22Rv1 (cell line): ENCODE results near the gene HSPA1A.
"Not testable (repeated sequence)": the region's sequence is repeated elsewhere in the genome, so short reads cannot be mapped to it uniquely, and the experiment has no call there.

Experiments
- CTCF ChIP-seq: fragments of 450-650 bp; IDR thresholded peaks from 2 replicates; pipeline ENCODE4 v1.5.1; 2017; ENCODE audit warnings: mild to moderate bottlenecking
- ZFX ChIP-seq: fragments of 450-650 bp; IDR thresholded peaks from 2 replicates; pipeline ENCODE4 v1.6.1; 2017; ENCODE audit warnings: antibody characterized with exemption, borderline replicate concordance

DNA sequence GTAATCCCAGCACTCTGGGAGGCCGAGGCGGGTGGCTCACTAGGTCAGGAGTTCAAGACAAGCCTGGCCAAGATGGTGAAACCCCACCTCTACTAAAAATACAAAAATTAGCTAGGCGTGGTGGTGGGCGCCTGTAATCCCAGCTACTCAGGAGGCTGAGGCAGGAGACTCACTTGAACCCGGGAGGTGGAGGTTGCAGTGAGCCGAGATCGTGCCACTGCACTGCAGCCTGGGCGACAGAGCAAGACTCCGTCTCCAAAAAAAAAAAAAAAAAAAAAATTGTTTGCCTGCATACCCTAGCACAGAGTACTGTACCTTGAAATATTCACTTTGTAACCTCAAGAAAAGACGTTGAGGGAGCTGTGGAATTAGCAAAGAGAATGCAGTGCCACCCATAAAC is 5.1 kb downstream of the HSPA1A start:
- not testable (repeated sequence) for TF ChIP-seq CTCF, ZFX
